Erythroblast (primary cell): ENCODE data around the gene TMX3.

Experiments
- GATA1 ChIP-seq: IDR thresholded peaks from 2 replicates; pipeline ENCODE4 v1.6.1; 2011; ENCODE audit warnings: low read depth, mild to moderate bottlenecking, control low read depth, low read length, moderate library complexity
- POLR2A ChIP-seq: IDR thresholded peaks from 2 replicates; pipeline ENCODE4 v1.6.1; 2011; ENCODE audit warnings: mild to moderate bottlenecking, low read length

DNA sequence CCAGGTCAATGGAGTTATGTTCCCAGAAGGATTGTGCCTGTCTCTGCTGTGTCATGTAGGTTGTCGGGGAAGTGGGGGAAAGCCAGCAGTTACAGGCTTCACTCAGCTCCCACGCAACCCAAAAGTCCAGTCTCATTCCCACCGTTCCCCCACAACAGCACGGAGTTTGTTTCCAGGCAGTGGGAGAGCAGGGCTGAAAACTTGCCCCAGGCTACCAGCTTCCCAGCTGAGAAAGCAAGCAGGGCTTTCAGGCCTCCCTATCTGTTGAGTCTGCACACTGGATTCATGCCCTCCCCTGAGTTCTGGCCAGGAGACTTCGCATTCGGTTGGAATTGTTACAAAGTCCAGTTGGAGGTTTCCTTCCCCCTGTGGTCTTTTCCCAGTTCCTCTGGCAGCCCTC lies 76.3 kb downstream of the TMX3 start:
- TF ChIP-seq POLR2A (no peak), GATA1 (no peak)
